NCI-H1105 (cell line): ENCODE data around the gene AP5B1.
"Not testable (repeated sequence)": the region's sequence is repeated elsewhere in the genome, so short reads cannot be mapped to it uniquely, and the experiment has no call there.

Experiments
- DNase-seq: peaks from one replicate; lab custom pipeline; 2025; lab: John Stamatoyannopoulos, UW

The AP5B1 gene

DNA sequence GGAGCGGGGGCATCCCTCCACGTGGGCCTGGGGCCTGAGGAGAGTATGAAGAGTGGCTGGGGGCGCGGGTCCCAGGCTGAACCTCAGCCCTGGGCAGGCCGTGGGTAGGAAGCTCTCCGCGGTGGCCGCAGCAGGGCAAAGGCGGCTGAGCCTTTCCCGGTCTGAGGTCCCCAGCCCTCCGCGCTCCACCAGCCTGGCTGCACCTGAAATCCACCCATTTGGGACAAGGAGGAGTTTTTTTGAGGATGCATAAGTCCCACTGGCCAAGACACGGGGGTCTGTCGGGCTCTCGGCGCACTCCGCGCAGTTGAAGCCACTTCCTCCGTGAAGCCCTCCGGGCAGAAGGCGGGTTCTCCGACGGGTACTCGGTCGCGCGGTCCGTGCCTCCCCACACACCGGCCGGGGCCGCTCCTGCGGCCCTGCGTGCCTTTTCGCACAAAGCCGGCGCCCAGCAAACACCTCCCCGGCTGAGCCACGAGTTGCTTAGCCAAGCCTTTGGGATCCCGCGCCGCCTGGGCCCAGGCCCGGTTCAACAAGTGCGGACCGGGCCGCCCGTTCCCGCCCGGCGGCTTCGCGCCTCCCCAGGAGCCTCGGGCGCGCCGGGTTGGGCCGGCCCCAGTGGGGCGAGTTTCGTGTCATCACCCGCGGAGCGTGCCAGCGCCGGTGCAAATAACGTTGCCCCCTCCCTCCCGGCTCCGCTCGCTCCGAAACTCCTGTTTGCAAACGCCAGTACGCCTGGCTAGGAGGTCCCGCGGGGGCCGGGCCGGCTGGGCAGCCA is 5.4 kb upstream of the AP5B1 start:
- DNase-seq: no peak

DNA sequence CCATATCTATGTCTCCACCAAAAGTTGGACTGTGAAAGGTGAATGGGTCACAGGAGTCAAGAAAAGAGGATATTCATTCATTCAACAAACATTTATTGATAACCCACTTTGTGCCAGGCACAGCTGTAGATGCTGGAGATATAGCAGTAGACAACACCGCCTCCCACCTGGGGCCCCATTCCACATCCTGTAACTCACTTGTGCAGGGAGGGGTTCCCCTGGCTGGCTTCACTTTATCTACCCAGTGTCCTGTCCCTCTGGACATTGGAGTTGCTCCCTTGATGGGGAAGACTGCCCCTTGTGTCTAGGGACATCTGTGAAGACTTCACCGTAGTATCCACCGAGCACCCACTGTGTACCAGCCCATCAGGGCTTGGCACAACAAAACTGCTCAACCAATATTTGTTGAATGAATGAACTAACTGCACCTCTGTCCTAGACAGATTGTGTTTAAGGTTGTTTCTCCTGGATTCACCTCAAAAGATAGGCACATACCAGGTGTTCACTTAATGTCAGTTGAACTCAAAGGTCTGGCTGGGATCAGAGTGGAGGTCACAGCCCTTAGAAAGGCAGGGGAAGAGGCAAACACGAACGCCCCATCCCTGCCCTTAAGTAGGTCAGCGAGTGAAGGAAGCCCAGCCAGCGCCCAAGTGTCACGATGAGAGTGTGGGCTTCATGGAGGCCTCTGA is 4.7 kb upstream of the AP5B1 start:
- DNase-seq: no peak

DNA sequence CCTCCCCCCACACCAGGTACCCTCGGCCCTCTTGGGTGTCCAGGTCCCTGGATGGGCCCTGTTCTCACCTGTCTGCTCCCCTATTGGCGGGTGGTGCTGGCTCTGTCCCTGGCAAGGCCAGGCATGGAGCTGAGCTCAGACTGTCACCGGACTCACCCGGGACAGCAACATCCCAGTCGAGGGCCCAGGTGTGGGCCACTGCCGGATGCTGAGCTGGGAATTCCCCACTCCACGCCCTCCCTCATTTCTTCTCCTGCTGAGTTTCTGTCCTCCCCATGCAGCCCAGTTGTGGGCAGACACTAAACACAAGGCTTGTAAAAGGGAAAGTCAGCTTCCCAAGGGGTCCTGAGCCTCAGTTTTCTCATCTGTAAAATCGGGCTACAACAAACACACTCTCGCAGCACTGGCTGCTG is 2.0 kb upstream of the AP5B1 start:
- no peak for DNase-seq

DNA sequence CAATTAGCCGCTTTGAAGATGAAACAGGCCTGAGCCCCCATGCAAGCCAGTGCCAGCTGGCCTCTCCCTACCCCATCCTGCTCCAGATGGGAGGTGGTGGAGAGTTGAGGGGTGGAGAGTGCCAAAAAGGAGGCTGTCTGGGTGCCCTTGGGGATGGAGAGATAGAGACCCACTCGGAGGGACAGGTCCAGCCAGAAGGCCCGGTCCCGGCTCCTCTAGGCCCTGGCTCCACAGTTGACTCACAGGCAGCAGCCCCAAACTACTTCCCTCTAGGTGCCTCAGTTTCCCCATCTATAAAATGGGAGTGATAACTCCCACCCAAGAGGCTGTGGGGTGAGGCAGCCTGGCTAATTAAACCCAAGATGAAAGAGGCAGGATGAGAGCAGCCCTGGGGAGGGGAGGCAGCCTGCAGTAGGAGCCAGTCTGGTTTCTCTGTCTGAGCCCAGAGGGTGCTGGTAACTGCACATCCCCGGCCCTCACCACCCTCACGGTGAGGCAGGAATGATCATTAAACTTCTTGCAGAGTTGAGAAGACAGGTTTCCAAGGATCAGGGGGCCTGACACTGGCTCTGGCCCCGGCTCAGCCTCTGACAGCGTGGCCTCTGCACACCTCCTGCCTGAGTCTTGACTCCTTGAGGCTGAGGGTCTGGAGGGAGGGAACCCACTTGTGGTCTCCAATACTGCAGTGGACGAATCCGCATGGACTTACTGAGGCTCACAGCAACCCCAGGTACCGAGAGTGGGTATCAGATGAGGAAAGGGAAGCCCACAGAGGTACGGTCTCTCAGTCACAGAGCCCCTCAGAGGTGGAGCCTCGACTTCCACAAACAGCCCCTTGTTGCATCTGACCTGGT is 1.4 kb upstream of the AP5B1 start:
- no peak for DNase-seq

DNA sequence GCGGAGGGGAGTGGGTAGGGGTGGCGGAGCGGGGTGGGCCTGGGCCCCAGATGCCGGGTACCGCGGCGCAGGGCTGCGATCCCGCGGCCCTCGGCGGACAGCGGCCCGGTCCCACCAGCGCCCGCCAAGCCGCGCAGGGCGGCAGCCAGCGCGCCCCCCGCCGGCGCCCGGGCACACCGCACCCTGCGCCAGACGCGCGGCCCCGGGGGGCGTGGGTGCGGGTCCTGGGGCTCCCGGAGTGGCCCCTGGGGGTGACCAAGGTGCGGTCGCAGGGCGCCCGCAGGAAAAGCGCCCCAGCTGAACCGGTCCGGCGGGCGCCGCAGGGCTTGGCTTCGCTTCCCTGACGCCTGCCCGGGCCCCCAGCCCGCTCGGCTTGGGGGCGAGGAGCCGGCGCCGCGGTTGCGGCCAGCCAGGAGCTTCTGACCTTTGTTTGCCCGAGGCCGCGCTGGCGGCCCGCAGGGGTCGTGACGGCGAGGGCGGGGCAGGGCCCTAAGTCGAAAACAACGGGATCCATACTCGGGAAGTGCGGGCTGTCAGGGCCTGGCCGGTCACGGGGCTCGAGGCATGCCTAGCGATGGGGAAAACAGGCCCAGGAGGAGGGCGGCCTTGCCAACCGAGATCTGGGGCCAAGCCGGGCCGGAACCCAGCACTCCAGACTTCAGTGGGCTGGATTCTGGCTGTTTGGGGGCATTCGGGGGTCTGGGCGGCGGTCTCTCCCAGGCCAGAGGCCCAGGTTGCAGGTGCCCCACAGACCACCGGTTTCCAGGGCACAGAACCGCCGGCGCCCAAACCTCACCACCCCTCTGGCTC is 581 bp upstream of the AP5B1 start:
- DNase-seq: no peak

DNA sequence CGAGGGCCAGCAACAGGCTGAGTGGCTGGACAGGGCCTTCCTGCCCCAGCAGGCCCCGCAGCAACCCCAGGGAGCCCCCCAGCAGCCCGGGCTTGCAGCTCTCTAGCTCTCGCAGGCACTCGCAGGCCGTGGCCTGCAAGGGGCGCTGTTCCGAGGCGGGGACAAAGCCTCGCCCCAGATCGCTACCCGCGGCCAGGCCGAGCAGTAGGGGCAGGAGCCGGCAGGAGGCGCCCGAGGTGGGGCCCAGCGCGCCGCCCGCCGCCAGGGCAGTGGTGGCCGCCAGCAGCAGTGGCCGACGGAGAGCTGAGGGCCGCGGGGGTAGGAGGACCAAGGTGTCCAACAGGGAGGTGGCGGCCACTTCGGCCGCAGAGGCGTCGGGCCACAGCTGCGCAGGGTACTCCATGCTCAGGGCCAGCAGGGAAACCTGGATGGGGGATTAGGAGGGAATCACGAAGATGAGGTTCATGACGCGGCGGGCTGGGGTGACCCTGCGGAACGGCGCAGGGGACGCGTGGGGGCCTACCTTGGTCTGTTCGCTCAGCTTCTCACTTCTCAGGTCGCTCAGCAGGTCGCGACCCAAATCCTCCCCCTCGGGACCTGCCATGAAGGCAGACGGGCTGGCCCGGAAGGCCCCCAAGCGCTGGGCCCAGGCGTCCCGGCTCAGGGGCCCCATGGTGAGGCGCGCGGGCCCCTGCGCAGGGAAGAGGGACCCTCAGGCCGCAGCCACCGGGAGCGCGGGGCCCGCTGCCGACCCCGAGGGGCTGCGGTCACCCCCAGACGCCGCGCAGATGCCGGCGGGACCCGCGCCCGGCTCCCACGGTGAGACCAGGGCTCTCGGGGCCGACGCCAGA is 632 bp downstream of the AP5B1 start:
- DNase-seq: no peak

DNA sequence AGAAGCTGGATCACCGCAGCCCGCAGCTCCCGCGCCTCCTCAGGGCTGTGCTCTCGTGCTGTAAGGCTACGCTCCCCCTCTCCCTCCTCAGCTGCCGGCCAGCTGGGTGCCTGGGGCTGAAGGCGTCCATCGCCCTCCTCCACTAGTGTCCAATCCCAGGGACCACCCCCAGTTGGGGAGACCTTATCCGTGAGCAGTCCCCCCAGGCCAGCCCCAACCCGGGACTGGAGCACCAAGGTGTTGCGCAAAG is 1.2 kb downstream of the AP5B1 start:
- no peak for DNase-seq

DNA sequence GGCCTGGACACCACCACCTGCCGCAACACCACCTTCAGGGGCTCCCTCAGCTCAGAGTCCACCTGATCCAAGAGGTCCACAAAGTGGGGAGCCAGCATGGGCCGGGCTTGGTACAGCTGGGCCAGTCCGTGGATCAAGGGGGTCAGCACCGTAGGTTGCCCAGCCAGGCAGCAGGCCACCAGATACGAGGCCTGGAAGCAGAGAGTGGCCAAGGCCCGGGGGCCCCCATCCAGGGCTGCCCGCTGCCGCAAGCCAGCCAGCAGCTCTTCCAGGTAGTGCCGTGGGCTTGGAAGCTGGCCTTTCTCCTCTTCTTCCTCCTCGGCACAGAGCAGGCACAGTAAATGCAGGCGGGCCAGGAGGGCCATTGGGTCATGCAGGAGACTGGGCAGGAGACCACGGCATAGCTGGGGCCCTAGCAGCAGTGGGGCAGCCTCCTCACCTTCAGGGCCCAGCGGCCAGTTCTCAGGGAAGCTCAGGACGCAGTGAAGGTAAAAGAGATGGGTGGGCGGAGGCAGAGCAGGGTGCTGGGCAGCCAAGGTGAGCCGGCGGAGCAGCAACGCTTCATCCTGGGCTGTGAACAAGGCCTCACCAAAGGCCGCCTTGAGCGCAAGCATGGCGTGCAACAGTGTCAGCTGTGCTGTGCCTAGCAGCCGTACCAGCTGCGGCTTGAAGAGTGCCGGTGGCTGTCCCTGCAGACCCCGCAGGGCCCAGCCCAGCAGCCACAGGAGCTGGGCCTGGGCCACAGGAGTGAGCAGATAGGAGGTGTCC is 1.7 kb downstream of the AP5B1 start:
- no peak for DNase-seq

DNA sequence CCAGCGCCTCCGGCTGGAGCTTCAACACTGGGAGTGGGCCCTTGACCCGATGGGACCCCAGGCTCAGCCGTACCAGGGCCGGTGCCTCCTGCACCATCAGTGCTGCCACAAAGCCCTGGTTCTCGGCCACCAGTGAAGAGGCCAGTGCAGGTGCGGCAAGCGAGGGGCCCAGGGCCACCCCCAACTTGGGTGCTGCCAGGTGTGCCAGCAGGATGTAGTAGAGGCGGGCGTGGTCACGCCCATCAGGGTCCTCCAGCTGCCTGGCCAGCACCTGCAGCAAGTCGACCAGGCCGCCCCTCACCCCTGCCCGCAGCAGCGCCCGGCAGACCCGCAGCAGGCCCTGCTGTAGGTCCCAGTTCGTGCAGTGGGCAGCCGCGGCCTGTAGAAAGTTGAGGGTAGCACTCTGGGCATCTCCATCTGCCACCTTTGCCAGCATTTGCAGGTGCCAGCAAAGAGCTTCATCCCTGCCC is 2.3 kb downstream of the AP5B1 start:
- DNase-seq: no peak

DNA sequence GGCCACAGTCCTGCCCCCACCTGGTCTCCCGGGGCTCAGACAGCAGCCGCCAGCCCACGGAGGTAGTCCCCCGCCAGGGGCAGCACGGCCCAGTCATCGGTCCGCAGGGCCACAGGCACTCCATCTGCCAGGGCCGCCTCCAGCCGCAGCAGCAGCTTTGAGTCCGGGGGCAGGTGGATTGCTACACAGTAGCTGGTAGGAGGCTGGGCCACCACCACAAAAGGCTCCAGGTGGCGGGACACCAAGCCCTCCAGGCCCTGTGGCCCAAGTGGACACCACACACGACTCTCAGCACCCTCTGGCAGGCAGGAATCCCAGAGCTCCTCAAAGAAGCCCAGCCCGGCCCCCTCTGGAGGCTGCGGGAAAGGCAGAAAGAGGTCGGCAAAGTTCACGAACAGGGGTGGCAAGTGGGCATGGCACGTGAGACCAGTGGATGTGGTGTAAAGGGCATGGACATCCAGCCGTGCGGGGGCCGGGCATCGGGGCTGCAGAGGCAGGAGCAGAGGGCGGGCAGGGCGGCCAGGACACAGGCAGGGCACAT is 2.9 kb downstream of the AP5B1 start:
- DNase-seq: no peak

DNA sequence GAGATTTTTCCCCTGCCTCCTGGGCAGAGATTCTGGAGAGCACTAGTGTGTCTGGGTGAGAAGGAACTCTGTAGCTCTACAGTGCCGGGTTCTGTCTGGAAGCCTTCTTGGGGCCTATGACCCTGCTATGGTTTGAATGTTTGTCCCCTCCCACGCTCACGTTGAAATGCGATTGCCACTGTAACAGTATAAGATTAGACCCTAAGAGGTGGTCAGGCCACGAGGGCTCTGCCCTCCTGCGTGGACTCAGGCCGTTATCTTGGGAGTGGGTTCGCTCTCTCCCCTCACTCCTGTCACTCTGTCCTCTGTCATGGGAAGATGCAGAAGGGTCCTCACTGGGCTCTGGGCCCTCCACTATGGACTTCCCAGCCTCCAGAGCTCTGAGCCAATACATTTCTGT is 3.5 kb downstream of the AP5B1 start:
- no peak for DNase-seq

DNA sequence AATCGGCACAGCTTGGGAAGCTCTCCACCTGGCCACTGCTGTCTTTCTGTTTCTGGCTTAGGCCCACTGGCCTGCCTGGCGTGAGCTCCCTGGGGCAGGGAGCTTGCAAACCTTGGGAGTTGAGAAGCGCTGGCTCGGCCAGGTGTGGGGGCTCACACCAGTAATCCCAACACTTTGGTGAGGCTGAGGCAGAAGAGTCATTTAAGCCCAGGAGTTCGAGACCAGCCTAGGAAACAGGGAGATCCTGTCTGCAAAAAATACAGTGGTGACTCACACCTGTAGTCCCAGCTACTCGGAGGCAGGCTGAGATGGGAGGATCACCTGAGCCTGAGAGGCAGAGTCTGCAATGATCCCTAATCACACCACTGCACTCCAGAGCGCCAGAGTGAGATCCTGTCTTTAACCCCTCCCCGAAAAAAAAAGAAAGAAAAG is 4.0 kb downstream of the AP5B1 start:
- no peak for DNase-seq

DNA sequence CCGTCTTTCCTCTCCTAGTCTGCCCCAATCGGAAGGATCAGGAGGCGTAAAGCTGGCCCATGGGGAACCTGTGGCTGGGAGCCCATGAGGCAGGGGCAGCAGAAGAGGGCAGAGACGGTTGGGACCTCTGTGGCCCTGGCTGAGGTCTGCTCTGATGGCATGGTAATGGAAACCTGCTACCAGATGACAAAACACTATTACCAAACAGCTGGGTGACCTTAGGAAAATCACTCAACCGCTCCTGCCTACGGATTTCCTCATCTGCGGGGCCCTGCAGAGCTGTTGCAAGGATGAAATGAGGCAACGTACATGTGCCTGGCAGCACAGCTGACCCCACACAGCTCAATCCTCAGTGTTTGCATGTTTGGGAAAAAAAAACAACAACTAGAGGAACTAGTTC is 4.6 kb downstream of the AP5B1 start:
- no peak for DNase-seq

DNA sequence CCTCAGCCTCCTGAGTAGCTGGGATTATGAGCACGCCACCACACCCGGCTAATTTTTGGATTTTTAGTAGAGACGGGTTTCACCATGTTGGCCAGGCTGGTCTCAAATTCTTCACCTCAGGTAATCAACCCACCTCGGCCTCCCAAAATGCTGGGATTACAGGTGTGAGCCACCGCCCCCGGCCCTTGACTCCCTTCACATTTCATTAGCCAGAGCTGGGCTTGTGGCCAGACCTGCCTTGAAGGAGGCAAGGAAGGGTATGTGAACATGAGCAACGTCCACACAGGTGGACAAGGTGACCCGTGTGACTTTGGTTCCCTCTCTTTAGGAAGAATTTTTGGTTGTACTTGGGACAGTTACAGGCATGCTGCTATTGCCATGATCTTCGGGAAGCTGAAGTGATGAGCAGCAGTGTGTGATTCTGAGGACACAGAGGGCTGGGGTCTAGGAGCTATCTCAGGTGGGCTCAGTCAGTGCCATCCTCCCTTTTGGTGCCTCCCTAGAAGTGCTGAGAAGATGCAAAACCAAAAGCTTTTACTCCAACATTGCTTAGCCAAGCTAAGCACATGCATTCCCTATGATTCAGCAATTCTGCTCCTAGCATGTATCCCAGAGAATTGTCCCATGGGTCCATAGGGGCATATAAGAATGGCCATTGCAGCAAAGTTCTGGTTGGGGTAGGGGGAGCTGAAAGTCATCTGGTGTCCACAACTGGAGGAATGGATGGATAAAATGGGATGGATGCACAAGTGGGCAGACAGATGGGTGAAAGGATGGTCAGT is 6.1 kb downstream of the AP5B1 start:
- DNase-seq: no peak

DNA sequence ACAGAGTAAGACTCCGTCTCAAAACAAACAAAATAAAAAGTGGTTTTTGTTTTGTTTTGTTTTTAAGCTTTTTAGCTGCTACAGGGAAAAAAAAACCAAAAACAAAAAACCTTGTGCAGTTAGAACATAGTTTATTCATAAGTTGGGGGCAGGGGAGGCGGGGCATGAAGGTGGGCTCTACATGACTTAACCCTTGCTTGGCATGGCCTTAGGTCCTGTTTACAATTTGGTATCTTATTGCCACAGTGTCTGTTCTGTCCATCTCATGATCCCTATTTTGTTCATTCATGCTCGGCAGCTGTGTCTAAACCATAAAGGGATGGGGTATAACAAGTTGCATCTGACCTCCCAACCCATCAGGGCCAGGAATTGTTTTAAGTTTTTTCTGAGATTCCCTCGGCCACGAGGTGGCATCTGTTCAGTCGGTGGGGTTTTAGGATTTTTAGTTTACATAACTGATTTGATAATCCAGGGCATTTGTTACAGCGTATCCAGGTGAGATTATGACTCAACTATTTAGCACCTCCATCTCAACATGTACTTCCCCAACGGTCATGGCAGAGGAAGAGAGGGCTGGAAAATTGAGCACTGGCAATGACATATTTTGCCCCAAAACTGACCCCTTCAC is 6.9 kb downstream of the AP5B1 start:
- no peak for DNase-seq

DNA sequence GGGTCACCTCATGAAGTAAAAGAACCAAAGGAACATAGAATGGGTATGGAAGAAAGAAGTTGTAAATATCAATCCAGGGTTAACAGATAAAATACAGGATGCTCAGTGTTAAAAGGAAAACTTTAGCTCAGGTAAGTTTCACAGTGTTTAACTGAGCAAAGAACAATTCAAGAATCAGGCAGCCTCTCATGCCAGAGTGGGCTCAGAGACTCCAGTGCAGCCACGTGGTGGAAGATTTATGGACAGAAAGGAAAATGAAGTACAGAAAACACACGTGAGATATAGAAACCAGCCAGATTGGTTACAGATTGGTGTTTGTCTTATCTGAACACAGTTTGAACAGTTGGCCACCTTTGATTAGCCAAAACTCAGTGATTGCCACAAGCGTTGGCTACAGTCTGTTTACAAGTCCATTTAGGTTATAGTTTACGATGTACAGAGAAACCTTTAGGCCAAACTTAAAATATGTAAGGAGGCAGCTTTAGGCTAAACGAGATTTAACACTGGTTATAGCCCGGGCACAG is 9.1 kb downstream of the AP5B1 start:
- DNase-seq: no peak

DNA sequence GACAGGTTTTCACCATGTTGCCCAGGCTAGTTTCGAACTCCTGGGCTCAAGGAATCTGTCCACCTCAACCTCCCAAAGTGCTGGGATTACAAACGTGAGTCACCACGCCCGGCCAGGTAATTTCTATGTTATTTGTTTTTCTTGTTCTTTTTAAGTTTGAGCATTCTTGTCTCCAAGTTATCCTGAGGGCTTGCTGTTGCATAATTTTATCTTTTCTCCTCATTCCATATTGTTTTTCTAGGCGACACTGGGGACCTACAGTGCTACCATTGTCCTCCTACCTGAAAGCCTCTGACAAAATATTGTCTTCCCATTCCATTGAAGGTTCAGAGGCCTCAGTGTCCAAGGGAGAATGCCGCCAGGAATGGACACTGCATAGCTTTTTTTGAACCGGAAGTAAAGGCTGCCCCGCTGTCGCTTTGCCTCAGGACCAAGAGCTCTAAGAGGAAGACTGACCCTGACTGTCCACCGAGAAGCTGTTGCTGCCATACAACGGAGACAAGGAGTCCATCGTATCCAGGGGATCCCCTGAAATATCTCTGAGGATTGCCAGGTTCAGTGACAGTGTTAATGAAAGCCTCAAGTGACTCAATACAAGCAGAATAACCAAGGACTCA is 9.7 kb downstream of the AP5B1 start:
- DNase-seq: no peak

DNA sequence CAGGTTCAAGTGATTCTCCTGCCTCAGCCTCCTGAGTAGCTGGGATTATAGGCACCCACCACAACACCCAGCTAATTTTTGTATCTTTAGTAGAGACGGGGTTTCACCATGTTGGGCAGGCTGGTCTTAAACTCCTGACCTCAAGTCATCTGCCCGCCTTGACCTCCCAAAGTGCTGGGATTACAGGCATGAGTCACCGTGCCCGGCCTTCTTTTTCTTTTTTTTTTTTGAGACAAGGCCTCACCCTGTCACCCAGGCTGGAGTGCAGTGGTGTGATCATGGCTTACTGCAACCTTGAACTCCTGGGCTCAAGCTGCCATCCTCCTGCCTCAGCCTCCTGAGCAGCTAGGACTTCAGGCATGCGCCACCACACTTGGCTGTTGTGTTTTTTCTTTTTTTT is 13.0 kb downstream of the AP5B1 start:
- DNase-seq: not testable (repeated sequence)
